Measurements from ENCODE around the gene GLB1L2.

Gene GLB1L2

DNA sequence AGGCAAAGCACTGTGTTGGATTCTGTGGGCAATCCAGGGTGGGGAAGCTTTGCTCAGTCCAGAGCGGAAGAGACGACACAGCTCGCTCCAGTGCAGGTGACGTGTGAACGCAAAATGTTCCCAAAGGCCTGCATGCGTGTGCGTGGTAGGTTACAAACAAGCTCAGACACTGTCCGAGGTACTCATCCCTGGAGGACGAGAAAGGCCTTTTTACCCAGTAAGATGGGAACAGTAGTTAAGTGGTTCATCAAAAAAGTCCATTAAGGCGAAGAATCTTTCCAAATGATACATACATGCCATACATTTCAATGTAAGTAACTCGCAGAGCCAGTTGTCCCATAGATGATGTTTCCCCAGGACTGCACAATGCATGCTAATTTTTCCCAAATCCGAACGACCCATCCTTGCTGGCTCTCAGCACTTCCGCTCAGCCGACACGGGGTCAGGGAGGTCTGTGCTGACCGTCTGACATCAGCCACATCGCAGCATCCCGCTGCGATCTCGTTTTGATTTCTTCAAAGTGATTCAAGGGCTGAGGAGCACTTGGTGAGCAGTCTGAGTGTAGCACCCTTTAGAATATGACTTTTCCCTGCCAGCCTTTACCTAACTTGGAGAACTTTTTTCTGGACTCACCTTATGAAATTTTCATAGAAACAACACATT lies 61.3 kb downstream of the GLB1L2 start:
- Histone ChIP-seq H3K27me3 (ENCODE audit: control insufficient read depth in 1 of 2, insufficient read depth in 2 of 2, low read length in 2 of 2) (peaks cover 0 to 12% of the 10 kb centered on the region in 2 donors), H3K27ac (ENCODE audit: low read depth, low read length) (no peak overlapping the region), H3K4me1 (ENCODE audit: insufficient read depth, low read length) (no peaks in the 10 kb centered on the region), H3K9ac (ENCODE audit: low read length) (no peak overlapping the region), H3K9me3 (ENCODE audit: low read length) (no peaks in the 10 kb centered on the region), H3K36me3 (ENCODE audit: insufficient read depth, low read length) (no peaks in the 10 kb centered on the region), H3K4me3 (ENCODE audit: low read depth in 1 of 2, low read length in 2 of 2) (no peak overlapping the region)

GRCh38 chr11:134393638-134394037 lies 61.9 kb downstream of the GLB1L2 start:
- H3K9me3 ChIP-seq (ENCODE audit: low read length), result no peaks in the 10 kb centered on the region
- H3K27me3 ChIP-seq (ENCODE audit: control insufficient read depth in 1 of 2, insufficient read depth in 2 of 2, low read length in 2 of 2), result peaks cover 0 to 12% of the 10 kb centered on the region in 2 donors
- H3K9ac ChIP-seq (ENCODE audit: low read length), result no peak overlapping the region
- no peak overlapping the region for H3K4me3 ChIP-seq (ENCODE audit: low read depth in 1 of 2, low read length in 2 of 2)
- no peaks in the 10 kb centered on the region for H3K36me3 ChIP-seq (ENCODE audit: insufficient read depth, low read length)
- H3K4me1 ChIP-seq (ENCODE audit: insufficient read depth, low read length), result no peaks in the 10 kb centered on the region
- H3K27ac ChIP-seq (ENCODE audit: low read depth, low read length), result no peak overlapping the region

GRCh38 chr11:134394311-134394710 lies 62.5 kb downstream of the GLB1L2 start:
- no peaks in the 10 kb centered on the region for H3K4me1 ChIP-seq (ENCODE audit: insufficient read depth, low read length)
- H3K9ac ChIP-seq (ENCODE audit: low read length), result no peak overlapping the region
- H3K27me3 ChIP-seq (ENCODE audit: control insufficient read depth in 1 of 2, insufficient read depth in 2 of 2, low read length in 2 of 2), result peaks cover 0 to 12% of the 10 kb centered on the region in 2 donors
- H3K9me3 ChIP-seq (ENCODE audit: low read length), result no peaks in the 10 kb centered on the region
- H3K27ac ChIP-seq (ENCODE audit: low read depth, low read length), result no peak overlapping the region
- H3K4me3 ChIP-seq (ENCODE audit: low read depth in 1 of 2, low read length in 2 of 2), result no peak overlapping the region
- H3K36me3 ChIP-seq (ENCODE audit: insufficient read depth, low read length), result no peaks in the 10 kb centered on the region

- no peaks in the 10 kb centered on the region for H3K9me3 ChIP-seq (ENCODE audit: low read length)
- H3K27me3 ChIP-seq (ENCODE audit: control insufficient read depth in 1 of 2, insufficient read depth in 2 of 2, low read length in 2 of 2), result peaks cover 0 to 16% of the 10 kb centered on the region in 2 donors
- no peak overlapping the region for H3K4me3 ChIP-seq (ENCODE audit: low read depth in 1 of 2, low read length in 2 of 2)
- H3K4me1 ChIP-seq (ENCODE audit: insufficient read depth, low read length), result no peaks in the 10 kb centered on the region
- H3K27ac ChIP-seq (ENCODE audit: low read depth, low read length), result no peak overlapping the region
- no peak overlapping the region for H3K9ac ChIP-seq (ENCODE audit: low read length)
- H3K36me3 ChIP-seq (ENCODE audit: insufficient read depth, low read length), result no peaks in the 10 kb centered on the region
Observed at GRCh38 chr11:134395002-134395401, 63.2 kb downstream of the GLB1L2 start.

DNA sequence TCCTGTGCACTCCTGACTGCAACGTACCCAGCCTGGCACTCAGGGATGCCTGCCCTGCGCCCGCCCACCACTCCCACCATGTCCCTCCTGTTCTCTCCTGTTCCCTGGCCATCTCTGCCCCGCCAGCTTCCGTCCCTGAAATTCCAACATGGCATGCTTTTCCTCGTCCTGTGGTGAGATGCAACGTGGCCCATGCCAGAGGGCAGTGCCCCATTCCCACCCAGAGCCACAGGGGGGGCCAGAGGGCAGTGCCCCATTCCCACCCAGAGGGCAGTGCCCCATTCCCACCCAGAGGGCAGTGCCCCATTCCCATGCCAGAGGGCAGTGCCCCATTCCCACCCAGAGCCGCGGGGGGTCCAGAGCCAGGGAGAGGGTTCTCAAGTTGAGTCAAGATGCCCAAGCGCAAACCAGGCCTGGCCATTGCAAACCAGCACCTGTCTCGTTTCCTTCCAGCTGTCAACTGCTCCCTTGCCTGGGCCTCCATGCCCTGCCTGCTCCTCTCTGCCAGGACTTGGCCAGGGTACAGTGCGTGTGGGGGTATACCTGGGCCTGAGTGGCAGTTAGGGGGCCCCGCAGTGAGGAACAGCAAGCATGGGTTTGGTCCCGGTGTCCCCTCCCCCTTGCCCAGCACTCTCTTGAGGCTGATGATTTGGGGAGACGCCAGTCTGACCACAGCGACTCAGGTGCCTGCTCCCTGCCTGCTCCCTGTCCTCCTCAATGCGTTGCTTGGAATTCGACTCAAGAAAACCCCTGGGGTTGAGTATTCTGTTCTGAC lies 65.7 kb downstream of the GLB1L2 start:
- Histone ChIP-seq H3K27ac (ENCODE audit: low read depth, low read length) (no peak overlapping the region), H3K9ac (ENCODE audit: low read length) (no peak overlapping the region), H3K4me3 (ENCODE audit: low read depth in 1 of 2, low read length in 2 of 2) (no peak overlapping the region), H3K4me1 (ENCODE audit: insufficient read depth, low read length) (no peaks in the 10 kb centered on the region), H3K27me3 (ENCODE audit: control insufficient read depth in 1 of 2, insufficient read depth in 2 of 2, low read length in 2 of 2) (peaks cover 0 to 4% of the 10 kb centered on the region in 2 donors), H3K9me3 (ENCODE audit: low read length) (no peaks in the 10 kb centered on the region), H3K36me3 (ENCODE audit: insufficient read depth, low read length) (no peaks in the 10 kb centered on the region)

DNA sequence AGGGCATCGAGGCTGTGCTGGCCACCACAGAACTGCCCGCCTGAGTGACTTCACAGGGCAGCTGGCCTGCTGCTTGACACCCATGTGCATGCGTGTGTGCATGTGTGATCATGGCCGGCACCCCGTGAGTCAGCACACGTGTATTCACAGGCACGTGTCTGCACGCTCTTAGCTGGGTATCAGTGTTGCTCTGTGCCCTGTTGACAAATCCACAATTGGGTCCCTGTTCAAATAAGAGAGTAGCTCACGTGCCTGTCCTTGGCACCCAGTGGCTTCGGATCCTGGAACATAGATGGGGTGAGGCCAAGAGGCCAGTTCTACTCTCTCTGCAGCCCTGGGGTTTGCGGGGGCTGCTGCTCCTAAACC lies 66.3 kb downstream of the GLB1L2 start:
- Histone ChIP-seq H3K27ac (ENCODE audit: low read depth, low read length) (no peak overlapping the region), H3K9ac (ENCODE audit: low read length) (no peak overlapping the region), H3K4me3 (ENCODE audit: low read depth in 1 of 2, low read length in 2 of 2) (no peak overlapping the region), H3K36me3 (ENCODE audit: insufficient read depth, low read length) (no peaks in the 10 kb centered on the region), H3K9me3 (ENCODE audit: low read length) (no peaks in the 10 kb centered on the region), H3K4me1 (ENCODE audit: insufficient read depth, low read length) (no peaks in the 10 kb centered on the region), H3K27me3 (ENCODE audit: control insufficient read depth in 1 of 2, insufficient read depth in 2 of 2, low read length in 2 of 2) (peaks cover 0 to 4% of the 10 kb centered on the region in 2 donors)

GRCh38 chr11:134398644-134399292 lies 67.0 kb downstream of the GLB1L2 start:
- Histone ChIP-seq H3K36me3 (ENCODE audit: insufficient read depth, low read length) (no peaks in the 10 kb centered on the region), H3K9ac (ENCODE audit: low read length) (no peak overlapping the region), H3K9me3 (ENCODE audit: low read length) (no peaks in the 10 kb centered on the region), H3K4me3 (ENCODE audit: low read depth in 1 of 2, low read length in 2 of 2) (no peak overlapping the region), H3K4me1 (ENCODE audit: insufficient read depth, low read length) (no peaks in the 10 kb centered on the region), H3K27ac (ENCODE audit: low read depth, low read length) (no peak overlapping the region), H3K27me3 (ENCODE audit: control insufficient read depth in 1 of 2, insufficient read depth in 2 of 2, low read length in 2 of 2) (peaks cover 0 to 4% of the 10 kb centered on the region in 2 donors)

DNA sequence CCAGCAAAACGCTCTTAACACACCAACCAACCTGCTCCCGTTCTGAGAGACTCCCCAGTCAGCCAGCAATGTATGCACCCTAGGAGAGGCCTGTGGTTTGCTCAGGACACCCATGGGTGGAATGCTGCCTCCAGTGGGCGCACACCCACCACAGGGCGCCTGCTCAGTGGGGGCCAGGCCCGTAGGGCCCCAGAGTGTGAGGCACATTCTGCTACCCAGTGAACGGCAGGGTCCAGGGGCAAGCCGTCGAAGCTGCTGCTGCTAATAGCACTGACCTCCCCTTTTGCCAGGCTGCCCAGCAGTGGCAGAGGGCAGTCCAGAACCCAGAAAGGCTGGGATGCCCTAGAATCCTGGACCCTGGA lies 67.5 kb downstream of the GLB1L2 start:
- Histone ChIP-seq H3K9me3 (ENCODE audit: low read length) (no peaks in the 10 kb centered on the region), H3K36me3 (ENCODE audit: insufficient read depth, low read length) (no peaks in the 10 kb centered on the region), H3K4me3 (ENCODE audit: low read depth in 1 of 2, low read length in 2 of 2) (no peak overlapping the region), H3K27ac (ENCODE audit: low read depth, low read length) (no peak overlapping the region), H3K27me3 (ENCODE audit: control insufficient read depth in 1 of 2, insufficient read depth in 2 of 2, low read length in 2 of 2) (peaks cover 0 to 4% of the 10 kb centered on the region in 2 donors), H3K4me1 (ENCODE audit: insufficient read depth, low read length) (no peaks in the 10 kb centered on the region), H3K9ac (ENCODE audit: low read length) (no peak overlapping the region)

- H3K4me1 ChIP-seq (ENCODE audit: insufficient read depth, low read length), result no peaks in the 10 kb centered on the region
- H3K27ac ChIP-seq (ENCODE audit: low read depth, low read length), result no peak overlapping the region
- H3K27me3 ChIP-seq (ENCODE audit: control insufficient read depth in 1 of 2, insufficient read depth in 2 of 2, low read length in 2 of 2), result peaks cover 0 to 4% of the 10 kb centered on the region in 2 donors
- H3K4me3 ChIP-seq (ENCODE audit: low read depth in 1 of 2, low read length in 2 of 2), result no peak overlapping the region
- H3K9me3 ChIP-seq (ENCODE audit: low read length), result no peaks in the 10 kb centered on the region
- no peak overlapping the region for H3K9ac ChIP-seq (ENCODE audit: low read length)
- H3K36me3 ChIP-seq (ENCODE audit: insufficient read depth, low read length), result no peaks in the 10 kb centered on the region
Observed at GRCh38 chr11:134399996-134400395, 68.2 kb downstream of the GLB1L2 start.

- no peaks in the 10 kb centered on the region for H3K4me1 ChIP-seq (ENCODE audit: insufficient read depth, low read length)
- H3K9me3 ChIP-seq (ENCODE audit: low read length), result no peaks in the 10 kb centered on the region
- no peak overlapping the region for H3K4me3 ChIP-seq (ENCODE audit: low read depth in 1 of 2, low read length in 2 of 2)
- no peak overlapping the region for H3K9ac ChIP-seq (ENCODE audit: low read length)
- H3K36me3 ChIP-seq (ENCODE audit: insufficient read depth, low read length), result no peaks in the 10 kb centered on the region
- H3K27ac ChIP-seq (ENCODE audit: low read depth, low read length), result no peak overlapping the region
- H3K27me3 ChIP-seq (ENCODE audit: control insufficient read depth in 1 of 2, insufficient read depth in 2 of 2, low read length in 2 of 2), result peaks cover 0 to 9% of the 10 kb centered on the region in 2 donors
Observed at GRCh38 chr11:134401825-134402809, 70.3 kb downstream of the GLB1L2 start.

DNA sequence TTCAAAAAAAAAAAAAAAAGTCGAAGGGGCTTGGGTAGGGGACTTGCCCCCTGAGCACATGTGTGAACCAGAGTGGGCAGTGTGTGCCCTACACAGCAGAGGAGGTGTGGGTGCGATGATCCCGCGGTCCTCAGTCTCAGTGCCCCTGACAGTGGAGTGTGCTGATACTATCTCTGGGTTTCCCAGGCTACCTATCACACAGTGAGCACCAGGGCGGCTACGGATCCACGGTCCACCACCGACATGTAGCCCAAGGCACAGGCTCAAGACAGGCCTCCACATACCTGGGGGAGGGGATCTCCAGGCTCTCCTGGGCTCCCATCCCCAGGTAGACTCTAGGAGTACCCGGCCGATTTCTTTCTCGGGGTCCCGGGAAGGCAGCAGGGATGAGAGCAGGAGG lies 71.1 kb downstream of the GLB1L2 start:
- H3K27me3 ChIP-seq (ENCODE audit: control insufficient read depth in 1 of 2, insufficient read depth in 2 of 2, low read length in 2 of 2), result peaks cover 0 to 9% of the 10 kb centered on the region in 2 donors
- H3K27ac ChIP-seq (ENCODE audit: low read depth, low read length), result no peak overlapping the region
- no peak overlapping the region for H3K9ac ChIP-seq (ENCODE audit: low read length)
- H3K9me3 ChIP-seq (ENCODE audit: low read length), result no peaks in the 10 kb centered on the region
- no peaks in the 10 kb centered on the region for H3K36me3 ChIP-seq (ENCODE audit: insufficient read depth, low read length)
- no peak overlapping the region for H3K4me3 ChIP-seq (ENCODE audit: low read depth in 1 of 2, low read length in 2 of 2)
- H3K4me1 ChIP-seq (ENCODE audit: insufficient read depth, low read length), result no peaks in the 10 kb centered on the region
